GM12878 (cell line): ENCODE results near the gene SGMS1. TPM values are rescaled to one million over a fixed set of nuclear protein-coding genes. Genes with fewer than 3 reads are reported as not detected.

ENCODE experiments used
- ATAC-seq: fragments of 200-7000 bp; cut with Tn5 transposase; 3 replicates; pipeline ENCODE4 v1.9.1; 2020; ENCODE audit warnings: mild to moderate bottlenecking, moderate library complexity
- BruUV-seq: library from RNA; stranded (reverse); fragments of 400-500 nt; replicated peaks from 2 replicates; lab custom pipeline; 2021; lab: Mats Ljungman, UMichigan
- CTCF ChIA-PET: fragments of 300-600 bp; sonication (Branson Sonifier 250); formaldehyde crosslinking; extraction: SDS; loops from one replicate; lab custom pipeline; 2021; ENCODE audit warnings: inconsistent platforms; lab: Yijun Ruan, JAX
- POLR2A ChIA-PET: fragments of 350-600 bp; formaldehyde crosslinking; extraction: SDS; loops from one replicate; lab custom pipeline; 2021; ENCODE audit warnings: inconsistent platforms; lab: Charles Lee
- RAD21 ChIA-PET: fragments of 300-600 bp; sonication (Branson Sonifier 250); formaldehyde crosslinking; loops from one replicate; lab custom pipeline; 2023; ENCODE audit warnings: antibody characterized with exemption; ENCODE audit not compliant: unreplicated experiment; lab: Charles Lee
- SMC1A ChIA-PET: fragments of 300-600 bp; sonication (Branson Sonifier 250); formaldehyde crosslinking; loops from one replicate; lab custom pipeline; 2023; ENCODE audit not compliant: unreplicated experiment, uncharacterized antibody; lab: Charles Lee
- DNase-seq: peaks from one replicate; pipeline ENCODE4 v3.0.0-alpha.2; 2011; ENCODE audit warnings: low read depth, low spot score
- FAIRE-seq: peaks from 3 replicates; lab custom pipeline; 2011; peaks lifted over from hg19 to GRCh38; lab: Jason Lieb, UNC
- H2AFZ ChIP-seq: 2 replicates; pipeline ENCODE4 v1.6.0; 2011; ENCODE audit warnings: low read depth, low read length, control low read depth; ENCODE audit not compliant: control insufficient read depth
- H3K27ac ChIP-seq: 2 replicates; pipeline ENCODE4 v1.5.1; 2011; ENCODE audit warnings: control low read depth; ENCODE audit not compliant: control insufficient read depth, insufficient read depth
- H3K27me3 ChIP-seq, 2 experiments: replicated peaks in 1 of 2; 2 replicates each; pipeline versions ENCODE4 v1.6.0 to v1.6.1; 2011; ENCODE audit warnings: low read length in 1 of 2; ENCODE audit not compliant: control insufficient read depth in 2 of 2, insufficient read depth in 2 of 2
- H3K36me3 ChIP-seq, 2 experiments: 2 replicates each; pipeline ENCODE4 v1.5.1; 2011; ENCODE audit warnings: low read length in 1 of 2; ENCODE audit not compliant: control insufficient read depth in 2 of 2, insufficient read depth in 2 of 2
- H3K4me1 ChIP-seq: 2 replicates; pipeline ENCODE4 v1.6.1; 2011; ENCODE audit warnings: mild to moderate bottlenecking, low read length, moderate library complexity, mixed read lengths; ENCODE audit not compliant: control insufficient read depth, insufficient read depth
- H3K4me2 ChIP-seq: 2 replicates; pipeline ENCODE4 v1.6.0; 2011; ENCODE audit warnings: control low read depth; ENCODE audit not compliant: control insufficient read depth, insufficient read depth
- H3K4me3 ChIP-seq: fragments of 200-600 bp; sonication (generic); 2 replicates; pipeline ENCODE4 v1.5.1; 2016
- H3K79me2 ChIP-seq: 2 replicates; pipeline ENCODE4 v1.6.0; 2011; ENCODE audit warnings: low read length; ENCODE audit not compliant: control insufficient read depth, insufficient read depth
- H3K9ac ChIP-seq: 2 replicates; pipeline ENCODE4 v1.8.0; 2011; ENCODE audit warnings: low read length, control low read depth, mixed read lengths; ENCODE audit not compliant: control insufficient read depth, insufficient read depth
- H3K9me3 ChIP-seq: replicated peaks from 3 replicates; pipeline ENCODE4 v1.5.1; 2011; ENCODE audit warnings: mild to moderate bottlenecking, low read length; ENCODE audit not compliant: control insufficient read depth, insufficient read depth
- H4K20me1 ChIP-seq: 2 replicates; pipeline ENCODE4 v1.6.0; 2011; ENCODE audit not compliant: control insufficient read depth, insufficient read depth
- BCL3 ChIP-seq: IDR thresholded peaks from 2 replicates; pipeline ENCODE4 v1.6.1; 2011; ENCODE audit warnings: borderline replicate concordance, low read depth, mild to moderate bottlenecking, moderate library complexity, low read length; ENCODE audit not compliant: insufficient read depth, poor library complexity, severe bottlenecking
- BRCA1 ChIP-seq: IDR thresholded peaks from 2 replicates; pipeline ENCODE4 v1.6.1; 2011; ENCODE audit warnings: low read depth, low read length, improper control_type of control experiment
- CBX3 ChIP-seq: fragments of 200-600 bp; sonication (generic); IDR thresholded peaks from 2 replicates; pipeline ENCODE4 v1.6.1; 2016; ENCODE audit warnings: low read depth, borderline replicate concordance
- E4F1 ChIP-seq: fragments of 450-650 bp; IDR thresholded peaks from 2 replicates; pipeline ENCODE4 v1.6.1; 2018; ENCODE audit warnings: borderline replicate concordance, mild to moderate bottlenecking; ENCODE audit not compliant: partially characterized antibody
- GABPA ChIP-seq: IDR thresholded peaks from 2 replicates; pipeline ENCODE4 v1.6.1; 2014; ENCODE audit warnings: antibody characterized with exemption, low read depth, mild to moderate bottlenecking, inconsistent platforms
- GATAD2B ChIP-seq: fragments of 450-650 bp; conservative IDR thresholded peaks from 2 replicates; pipeline ENCODE4 v1.6.1; 2017; ENCODE audit warnings: low read depth, mild to moderate bottlenecking, moderate library complexity
- IRF5 ChIP-seq: fragments of 450-650 bp; IDR thresholded peaks from 2 replicates; pipeline ENCODE4 v1.6.1; 2017; ENCODE audit warnings: borderline replicate concordance
- MAX ChIP-seq: IDR thresholded peaks from 2 replicates; pipeline ENCODE4 v1.6.1; 2012; ENCODE audit warnings: low read depth, low read length, improper control_type of control experiment
- MYC ChIP-seq: IDR thresholded peaks from 2 replicates; pipeline ENCODE4 v1.6.1; 2011; ENCODE audit warnings: mild to moderate bottlenecking, low read length, moderate library complexity, inconsistent platforms; ENCODE audit not compliant: insufficient read depth, insufficient replicate concordance, insufficient read length, severe bottlenecking
- NFIC ChIP-seq: IDR thresholded peaks from 2 replicates; pipeline ENCODE4 v1.6.1; 2012; ENCODE audit warnings: low read depth, mild to moderate bottlenecking, inconsistent platforms, low read length, moderate library complexity
- NKRF ChIP-seq: fragments of 450-650 bp; conservative IDR thresholded peaks from 2 replicates; pipeline ENCODE4 v1.6.1; 2017; ENCODE audit warnings: mild to moderate bottlenecking, moderate library complexity
- POU2F2 ChIP-seq: IDR thresholded peaks from 3 replicates; pipeline ENCODE4 v1.6.1; 2011; ENCODE audit warnings: low read depth, mild to moderate bottlenecking, low read length, borderline replicate concordance
- YBX1 ChIP-seq: fragments of 450-650 bp; IDR thresholded peaks from 2 replicates; pipeline ENCODE4 v1.6.1; 2016; ENCODE audit warnings: antibody characterized with exemption
- WGBS: methylation state at CpG from one replicate; pipeline ENCODE4 v1.1.6; 2016; ENCODE audit warnings: low lambda C conversion rate; ENCODE audit not compliant: insufficient replicate concordance, insufficient coverage; ENCODE audit errors: missing lambda C conversion rate; 5-methylcytosine and 5-hydroxymethylcytosine counted together
- in situ Hi-C: fragments of 300-500 bp; cut with MboI; formaldehyde crosslinking; loops from 9 replicates; pipeline ENCODE4 v1.14.3; 2018; ENCODE audit warnings: mixed read lengths
- intact Hi-C: fragments of 100-400 bp; cut with micrococcal nuclease; formaldehyde crosslinking; loops from one replicate; pipeline ENCODE4 v1.14.2; 2022; ENCODE audit not compliant: unreplicated experiment
- polyA plus RNA-seq, 11 experiments: library from polyadenylated mRNA; depleted of rRNA in 4 of 11; unstranded in 6 of 11; stranded (reverse) in 5 of 11; fragments of >200 nt; fragmentation: Nextera tagmentation in 4 of 11; fragmentation: Illumina TruSeq in 1 of 11; extraction: Ambion mirVana in 4 of 11; extraction: Trizol in 1 of 11; gene quantifications; 1 replicate in 1 of 11; 2 replicates in 10 of 11; pipeline versions ENCODE4 v1.2.1 to v1.2.3, GENCODE V29; 2011 to 2016; ENCODE audit warnings: inconsistent platforms in 2 of 11, missing spikeins in 2 of 11, low read depth in 1 of 11
- total RNA-seq, 4 experiments: library from RNA; depleted of rRNA in 3 of 4; stranded (reverse); fragments of >200 nt in 3 of 4; fragmentation: Illumina TruSeq in 1 of 4; extraction: Trizol in 1 of 4; gene quantifications; 2 replicates each; pipeline versions ENCODE4 v1.2.1 to v1.2.3, GENCODE V29; 2013 to 2021

SGMS1 gene
- total and polyA plus RNA-seq, 10 of the 15 experiments (the other 5 are each of a cell fraction or from before 2014, with no cell fraction given), result 1.4 to 14.5 (median 4.9) TPM

- in situ Hi-C loops, result no loop called here
- intact Hi-C loops, result loop anchor here (2.0 kb wide), 1 partner anchor 84 kb away; the partner anchor contains the start of gene SGMS1
- H3K36me3 ChIP-seq, result no peaks in the 10 kb centered on the region
- H4K20me1 ChIP-seq, result no peaks in the 10 kb centered on the region
- DNase-seq, result no peak
- H3K9ac ChIP-seq, result peak overlapping the region; percentile 46; the same call in 1 of the 2 replicates
- peak overlapping the region; percentile 86 for H3K27ac ChIP-seq
- H2AFZ ChIP-seq, result peak overlapping the region; percentile 66
- FAIRE-seq, result no peak
- ChIA-PET CTCF (interaction anchor here (0.6 to 5.1 kb wide), 6 partner anchors 15 to 115 kb away, joined by 3 to 23 read pairs (median 6); no protein-coding TSS in a partner anchor), SMC1A (interaction anchor here (0.8 to 5.7 kb wide), 12 partner anchors 12 to 126 kb away, joined by 3 to 50 read pairs (median 6); no protein-coding TSS in a partner anchor), POLR2A (interaction anchor here (0.6 to 3.5 kb wide), 11 partner anchors 9 to 266 kb away, joined by 3 to 24 read pairs (median 6); no protein-coding TSS in a partner anchor), RAD21 (interaction anchor here (0.7 to 4.1 kb wide), 15 partner anchors 17 to 113 kb away, joined by 3 to 32 read pairs (median 4); partner anchors contain the start of gene SGMS1)
- peak; percentile 76 for ATAC-seq
- no peaks in the 10 kb centered on the region for H3K9me3 ChIP-seq
- H3K4me2 ChIP-seq, result peak overlapping the region; percentile 59
- WGBS, result 19% methylated on average over 7 of the region's 7 CpGs
- BruUV-seq, result no TSS peak
- no peak overlapping the region; the same call in 1 of the 2 replicates for H3K4me3 ChIP-seq
- peaks cover 36% of the 10 kb centered on the region for H3K79me2 ChIP-seq
- H3K27me3 ChIP-seq, result no peaks in the 10 kb centered on the region
- peaks cover 41% of the 10 kb centered on the region for H3K4me1 ChIP-seq
- TF ChIP-seq E4F1 (no peak), GATAD2B (peak; percentile 83), NKRF (0 out of 2 replicates have a peak, but pooled peaks have one; percentile 42), BCL3 (no peak), CBX3 (no peak), MYC (no peak), IRF5 (no peak), MAX (no peak), GABPA (no peak), POU2F2 (peak; percentile 46; the same call in 1 of the 3 replicates), NFIC (no peak), YBX1 (no peak), BRCA1 (no peak)
Measured at GRCh38 chr10:50538555-50539398, 85.0 kb downstream of the SGMS1 start.
